Hindlimb muscle (tissue), 1 donor: ENCODE results near the gene RHEX. TPM values are rescaled to one million over a fixed set of nuclear protein-coding genes. Genes with fewer than 3 reads are reported as not detected.
A peak's percentile ranks its signal among the peaks of the same experiment; 100 is the strongest.
"Not testable (repeated sequence)": the region's sequence is repeated elsewhere in the genome, so short reads cannot be mapped to it uniquely, and the experiment has no call there.

Experiments
- DNase-seq: peaks from one replicate; pipeline ENCODE4 v3.0.0-alpha.2; 2013
- polyA plus RNA-seq: library from polyadenylated mRNA; unstranded; fragments of 120-200 nt; gene quantifications from one replicate; pipeline ENCODE4 v1.2.1, GENCODE V29; 2013; ENCODE audit not compliant: insufficient read length

RHEX gene
- polyA plus RNA-seq, 1 donor: 0.28 TPM

DNA sequence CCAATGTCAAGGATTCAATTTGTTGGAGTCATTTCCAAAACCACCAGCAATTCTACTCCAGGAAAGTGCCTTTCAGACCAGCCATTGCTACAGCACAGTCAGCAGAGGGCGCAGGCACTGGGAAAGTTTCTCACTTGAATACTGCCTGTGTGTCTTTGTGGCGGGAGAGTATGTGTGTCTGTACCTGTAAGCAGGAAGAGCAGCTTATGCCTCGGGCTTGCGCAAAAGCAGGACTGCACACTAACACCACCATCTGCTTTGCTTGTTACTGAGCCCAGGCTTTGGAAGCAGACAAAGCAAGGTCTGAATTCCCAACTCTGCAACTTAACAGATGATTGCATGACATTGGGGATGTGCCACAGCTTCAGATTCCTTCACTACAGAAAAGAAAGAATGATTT lies 22.3 kb upstream of the RHEX start:
- DNase-seq: peak; percentile 73

DNA sequence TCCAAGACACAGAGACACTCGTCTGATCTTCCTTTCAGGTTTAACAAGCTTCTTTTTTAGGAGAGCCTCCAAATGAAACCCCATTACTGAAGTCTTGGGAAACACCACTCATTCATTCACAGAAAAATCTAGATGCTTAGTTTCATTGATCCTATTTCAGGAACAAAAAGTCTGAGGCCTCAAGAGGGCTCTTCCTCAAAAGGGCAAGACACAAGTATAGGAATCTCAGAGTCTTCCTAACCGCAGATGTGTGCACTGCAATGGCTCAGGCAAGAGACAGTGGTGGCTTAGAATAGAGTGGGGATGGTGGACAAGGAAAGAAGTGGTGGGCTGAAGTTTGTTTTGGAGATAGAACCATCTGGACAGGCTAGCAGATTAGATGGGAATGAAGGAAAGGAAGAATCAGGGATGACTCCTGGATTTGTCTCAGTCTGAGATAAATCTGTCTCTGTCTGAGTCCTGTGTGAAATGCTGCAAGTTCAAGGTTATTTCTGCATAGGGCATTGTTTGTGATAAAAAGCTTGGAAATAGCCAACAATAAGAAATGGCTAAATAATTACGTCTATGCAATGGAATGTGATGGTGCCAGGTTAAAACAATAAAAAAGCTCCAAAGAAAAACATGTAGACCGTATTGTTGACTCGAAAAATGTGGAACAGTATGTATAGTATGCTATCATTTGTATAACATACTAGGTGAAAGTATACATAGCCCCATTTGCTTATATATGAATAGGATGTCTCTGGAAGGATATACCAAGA lies 20.4 kb upstream of the RHEX start:
- no peak for DNase-seq

DNA sequence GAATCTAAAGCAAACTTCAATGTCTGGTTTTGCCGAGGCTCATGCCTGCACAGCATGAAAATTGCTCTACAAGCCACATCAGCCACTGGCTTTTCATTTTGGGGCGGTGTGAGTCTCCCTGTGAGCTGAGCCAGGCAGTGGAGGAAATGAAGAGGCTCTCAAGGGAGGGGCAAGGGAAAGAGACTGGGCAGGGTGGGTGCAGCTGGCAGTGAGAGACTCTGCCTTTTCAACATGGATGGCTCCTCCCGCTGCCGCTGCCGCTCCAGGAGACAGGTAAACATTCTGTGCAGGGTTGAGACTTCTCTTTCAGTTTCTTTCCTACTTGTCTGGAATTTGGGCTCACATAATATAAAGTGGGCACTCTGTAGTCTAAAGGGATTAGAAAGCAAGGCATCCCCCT lies 17.9 kb upstream of the RHEX start:
- DNase-seq: no peak

DNA sequence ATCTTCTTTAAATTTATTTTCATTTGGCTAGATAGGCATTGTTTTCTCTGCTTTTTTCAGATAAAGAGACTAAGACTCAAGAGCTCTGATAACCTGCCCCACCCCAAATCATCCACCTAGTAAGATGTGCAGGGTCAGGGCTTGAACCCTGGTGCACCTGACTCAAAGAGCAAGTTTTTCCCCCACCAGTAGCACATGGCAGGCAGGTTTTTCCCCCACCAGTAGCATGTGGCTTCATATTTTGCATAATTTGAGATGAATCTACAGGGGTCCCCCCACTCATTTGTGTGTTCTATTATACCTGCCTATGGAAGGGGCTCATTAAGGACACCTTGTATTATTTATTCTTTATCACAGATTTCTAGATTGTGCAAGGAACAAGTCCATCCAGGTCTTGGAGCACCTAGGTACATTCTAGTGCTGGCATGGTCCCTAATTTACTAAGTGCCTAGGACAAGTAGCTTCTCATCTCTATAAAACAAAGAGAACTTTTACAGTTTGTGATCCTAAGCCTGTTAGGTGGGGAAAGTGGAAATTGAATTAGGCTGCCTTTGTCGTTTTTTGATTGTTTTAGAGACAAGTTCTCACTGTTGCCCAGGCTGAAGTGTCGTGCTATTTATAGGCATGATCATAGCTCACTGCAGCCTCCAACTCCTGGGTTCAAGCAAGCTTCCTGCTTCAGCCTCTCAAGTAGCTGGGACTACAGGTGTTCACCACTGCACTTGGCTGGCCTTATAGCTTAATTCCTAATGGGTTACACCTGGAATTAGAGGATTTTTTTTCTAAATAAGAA lies 16.1 kb upstream of the RHEX start:
- DNase-seq: no peak

DNA sequence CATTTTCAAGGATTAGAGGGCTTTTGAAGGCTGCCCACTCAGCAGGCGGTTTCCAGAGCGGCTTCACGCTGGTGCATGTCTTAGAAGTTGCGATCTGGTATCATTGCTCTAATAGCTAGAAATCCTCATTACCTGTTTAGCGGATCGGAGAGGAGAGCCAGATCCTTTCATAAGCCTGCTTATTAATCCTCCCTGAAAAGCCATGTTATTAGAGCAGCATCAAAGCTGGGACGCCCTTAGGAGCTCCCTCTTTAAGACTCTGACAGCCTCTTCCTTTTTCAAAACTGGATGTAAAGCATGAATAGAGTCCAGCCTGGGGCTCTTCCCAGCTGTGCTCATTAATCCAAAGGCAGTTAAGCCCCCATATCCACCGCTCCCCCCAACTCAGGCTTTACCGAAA lies 15.4 kb upstream of the RHEX start:
- no peak for DNase-seq

DNA sequence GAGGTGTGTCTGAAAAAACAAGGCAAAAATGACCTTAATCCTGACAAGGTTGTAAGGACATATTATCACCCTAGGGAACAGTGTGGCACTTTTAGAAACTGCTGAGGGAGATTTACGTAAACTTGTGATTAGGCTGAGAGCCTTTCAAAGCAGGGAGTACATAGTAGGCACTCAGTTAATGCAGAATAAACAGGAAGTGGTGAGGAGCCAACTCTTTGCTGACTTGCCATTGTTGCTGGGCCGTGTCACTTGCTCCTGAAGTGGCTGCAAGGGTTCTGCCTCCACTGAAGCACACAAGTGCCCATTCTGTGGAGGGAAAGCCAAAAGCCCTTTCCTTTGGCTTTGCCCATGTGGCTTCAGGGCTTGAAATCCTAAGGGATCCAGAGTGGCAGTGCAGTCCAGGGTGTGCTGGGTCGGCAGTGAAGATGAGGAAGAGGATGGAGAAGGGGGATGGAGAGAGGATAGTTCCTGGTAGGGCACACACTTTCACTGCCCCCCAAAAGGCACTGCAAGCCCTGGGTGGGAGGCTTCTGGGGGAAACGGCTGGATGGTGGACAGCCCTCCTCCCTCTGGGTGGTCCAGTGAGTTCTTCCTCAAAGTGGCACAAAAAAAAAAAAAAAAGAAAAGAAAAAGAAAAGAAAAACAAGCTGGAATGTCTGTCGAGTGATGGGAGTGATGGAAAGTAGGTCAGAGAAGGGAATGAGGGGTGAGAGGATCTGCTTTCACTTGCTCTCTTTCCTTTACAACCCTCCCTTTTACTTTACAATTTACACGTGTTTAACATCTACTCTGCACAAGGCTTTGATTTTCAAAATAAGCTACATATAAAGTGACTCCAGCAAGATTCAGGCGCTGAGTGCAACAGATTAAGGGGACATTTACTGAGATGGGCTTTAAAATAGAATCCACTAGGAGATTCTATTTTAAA lies 13.7 kb upstream of the RHEX start:
- DNase-seq: no peak

DNA sequence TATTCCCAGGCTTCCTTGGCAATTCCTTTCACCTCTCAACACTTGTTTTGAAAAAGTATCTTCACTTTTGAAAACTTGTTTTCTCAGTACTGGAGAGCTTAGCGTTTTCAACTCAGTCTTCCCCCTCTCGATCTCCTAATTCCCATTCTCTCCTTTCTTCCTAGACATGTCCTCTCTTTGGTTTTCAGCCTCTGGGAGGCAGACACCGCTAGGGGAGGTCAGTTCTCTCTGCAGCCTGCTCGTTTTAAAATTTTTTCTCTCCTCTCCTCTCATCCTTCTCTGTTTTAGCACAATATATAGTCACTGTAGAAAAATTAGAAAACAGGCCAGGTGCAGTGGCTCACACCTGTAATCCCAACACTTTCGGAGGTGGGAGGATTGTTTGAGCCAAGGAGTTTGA lies 12.6 kb upstream of the RHEX start:
- no peak for DNase-seq

DNA sequence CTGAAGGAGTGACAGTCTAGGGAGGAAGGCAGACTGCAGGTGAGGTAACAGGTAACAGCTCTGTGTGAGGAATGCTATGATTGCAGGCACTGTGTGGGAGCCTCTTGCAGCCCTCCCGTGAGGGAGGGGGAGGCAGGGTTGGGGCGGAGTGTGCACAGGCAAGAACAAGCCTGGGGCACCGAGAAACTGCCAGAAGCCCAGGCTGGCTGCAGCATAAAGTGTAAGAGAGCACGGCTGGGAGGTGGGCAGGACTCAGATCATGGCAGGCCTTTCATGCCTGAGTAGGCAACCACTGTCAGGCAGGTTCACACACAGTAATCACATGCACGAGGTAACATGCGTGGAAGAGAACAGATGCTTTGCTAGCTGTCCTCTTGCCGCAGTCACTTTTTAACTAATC lies 11.3 kb upstream of the RHEX start:
- no peak for DNase-seq

DNA sequence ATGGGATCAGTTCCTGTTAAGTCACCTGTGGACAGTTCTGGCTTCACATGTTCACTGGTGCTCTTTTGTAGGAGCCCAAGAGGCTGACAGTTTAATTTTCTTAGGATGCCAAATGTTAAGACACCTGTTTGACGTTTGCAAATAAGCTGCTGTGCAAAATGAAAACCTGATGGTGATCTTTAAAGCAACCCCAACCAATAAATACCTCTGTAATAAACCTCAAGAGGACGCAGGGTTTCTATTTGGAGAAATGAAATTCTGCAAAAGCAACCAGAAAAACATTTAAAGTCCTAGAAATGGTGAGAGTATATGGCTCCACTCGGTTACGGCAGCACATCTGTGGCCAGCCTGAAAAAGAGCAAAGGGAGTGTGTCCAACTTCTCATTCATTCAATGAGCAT lies 5.7 kb upstream of the RHEX start:
- DNase-seq: no peak

DNA sequence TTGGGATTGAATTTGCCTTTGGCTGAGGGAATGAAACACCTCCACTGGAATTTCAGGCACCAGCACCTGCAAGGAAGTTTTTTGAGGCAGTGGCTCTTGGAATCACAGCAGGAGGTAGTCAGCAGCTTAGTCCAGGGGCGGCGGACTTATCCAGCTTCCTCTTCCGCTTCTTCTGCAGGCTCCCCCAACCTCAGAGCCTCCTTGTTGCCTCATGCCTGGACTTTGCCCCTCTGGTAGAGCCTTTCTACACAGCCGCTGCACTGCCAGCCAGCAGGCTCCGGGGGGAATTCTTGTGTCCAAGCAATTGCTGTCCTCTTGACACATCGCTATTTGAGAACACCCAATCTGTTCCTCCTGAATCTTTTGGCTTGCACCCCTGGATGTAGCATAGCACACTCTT lies 4.4 kb upstream of the RHEX start:
- no peak for DNase-seq

DNA sequence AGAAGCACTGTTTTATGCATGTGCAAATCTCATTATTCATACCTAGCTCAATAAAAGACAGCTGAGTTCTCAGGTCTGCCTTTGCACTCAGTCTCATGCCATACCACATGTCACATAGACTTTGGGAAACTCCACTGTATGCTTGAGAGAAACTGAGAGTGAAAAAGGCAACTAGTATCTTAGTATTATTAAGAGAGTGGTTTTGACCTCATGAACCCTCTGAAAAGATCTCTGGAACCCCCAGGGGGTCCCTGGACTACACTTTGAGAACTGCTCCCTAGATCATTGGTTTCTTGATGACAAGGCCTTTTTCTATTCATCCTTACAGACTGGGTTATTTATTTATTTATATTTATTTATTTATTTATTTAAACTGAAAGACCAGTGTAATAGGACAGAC lies 3.7 kb upstream of the RHEX start:
- DNase-seq: no peak

DNA sequence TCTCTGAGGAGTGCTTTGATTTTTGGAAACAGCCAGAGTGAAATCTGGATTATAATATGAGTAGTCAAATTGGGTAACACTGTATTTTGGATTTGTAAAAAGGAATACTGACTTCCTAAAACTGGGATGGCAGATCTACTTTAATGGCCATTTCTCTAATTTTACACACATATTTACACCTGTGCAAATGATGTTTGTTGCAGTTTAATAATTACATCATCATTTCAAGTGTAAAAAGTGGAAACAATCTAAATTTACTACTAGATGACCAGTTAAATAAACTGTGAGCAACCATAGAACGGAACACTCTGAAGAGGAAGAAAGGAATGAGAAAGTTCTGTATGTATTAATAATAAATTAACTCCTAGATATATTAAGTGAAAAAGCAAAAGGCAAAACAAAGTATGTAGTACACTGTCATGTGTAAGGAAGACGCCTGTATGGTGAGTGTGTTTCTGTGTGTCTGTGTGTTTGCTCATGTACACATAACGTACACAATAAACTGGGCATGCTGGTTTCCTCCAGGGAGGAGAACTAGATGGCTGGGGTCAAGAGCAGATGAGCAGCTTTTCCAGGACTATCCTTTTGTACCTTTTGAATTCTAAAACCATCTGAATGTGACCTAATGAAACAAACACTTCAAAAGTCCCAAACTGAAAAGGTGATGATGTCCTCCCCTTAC lies 2.9 kb upstream of the RHEX start:
- no peak for DNase-seq

DNA sequence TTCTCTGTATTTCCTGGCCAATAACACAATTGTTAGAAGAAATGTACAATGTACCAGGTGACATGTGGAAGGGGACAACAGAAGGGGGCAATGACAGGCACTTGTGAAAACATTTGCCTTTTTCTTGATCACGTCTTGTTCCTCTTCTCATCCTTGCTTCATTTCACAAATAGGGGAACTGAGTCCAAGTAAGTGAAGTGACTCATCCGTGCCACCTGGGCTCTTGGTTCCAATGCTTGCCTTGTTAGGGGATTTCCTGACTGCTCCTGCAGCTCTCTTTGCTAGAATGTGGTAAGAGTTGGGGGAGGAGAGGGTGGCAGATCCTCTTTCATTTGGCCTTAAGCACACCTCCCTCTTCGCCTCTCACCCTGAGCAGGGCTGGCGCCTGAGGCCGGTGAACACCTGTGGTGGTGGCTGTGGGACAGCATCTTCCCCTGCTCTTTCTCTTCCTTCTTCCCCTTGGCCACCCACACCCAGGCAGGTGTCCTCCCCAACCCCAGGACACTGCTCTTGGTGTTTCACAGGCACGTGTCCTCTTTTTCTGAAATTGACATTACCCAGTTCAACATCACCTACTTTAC lies 2.2 kb upstream of the RHEX start:
- no peak for DNase-seq

DNA sequence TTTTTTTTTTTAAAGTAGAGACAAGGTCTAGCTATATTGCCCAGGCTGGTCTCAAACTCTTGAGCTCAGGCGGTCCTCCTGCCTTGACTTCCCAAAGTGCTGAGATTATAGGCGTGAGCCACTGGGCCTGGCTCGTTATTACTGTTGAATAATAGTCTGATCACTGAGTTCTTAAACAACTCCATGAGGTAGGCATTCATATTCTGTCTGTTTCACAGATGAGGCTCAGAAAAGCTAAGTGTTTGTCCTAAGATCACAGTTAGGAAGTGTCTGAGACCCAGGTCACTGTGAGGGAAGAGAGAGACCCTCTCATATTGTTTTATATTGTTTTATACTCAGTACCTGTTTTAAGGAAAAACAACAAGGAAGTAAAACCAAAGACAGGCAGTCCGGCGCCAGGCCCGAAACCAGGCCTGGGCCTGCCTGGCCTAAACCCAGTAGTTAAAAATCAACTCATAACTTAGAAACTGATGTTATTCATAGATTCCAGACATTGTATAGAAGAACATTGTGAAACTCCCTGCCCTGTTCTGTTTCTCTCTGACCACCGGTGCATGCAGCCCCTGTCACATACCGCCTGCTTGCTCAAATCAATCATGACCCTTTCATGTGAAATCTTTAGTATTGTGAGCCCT lies 625 bp upstream of the RHEX start:
- DNase-seq: not testable (repeated sequence)

DNA sequence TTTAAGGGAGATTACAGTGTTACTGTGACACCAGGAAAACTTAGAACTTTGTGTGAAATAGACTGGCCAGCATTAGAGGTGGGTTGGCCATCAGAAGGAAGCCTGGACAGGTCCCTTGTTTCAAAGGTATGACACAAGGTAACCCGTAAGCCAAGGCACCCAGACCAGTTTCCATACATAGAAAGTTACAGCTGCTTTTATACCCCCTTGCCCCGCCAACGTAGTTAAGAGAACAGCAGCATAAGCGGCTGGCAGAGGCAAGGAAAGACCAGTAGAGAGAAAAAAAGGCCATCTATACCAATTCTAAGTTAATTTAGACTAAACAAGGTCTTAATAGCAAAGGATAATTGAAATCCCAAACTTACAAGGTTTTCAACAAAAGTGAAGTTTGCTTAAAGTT lies 643 bp downstream of the RHEX start:
- not testable (repeated sequence) for DNase-seq

DNA sequence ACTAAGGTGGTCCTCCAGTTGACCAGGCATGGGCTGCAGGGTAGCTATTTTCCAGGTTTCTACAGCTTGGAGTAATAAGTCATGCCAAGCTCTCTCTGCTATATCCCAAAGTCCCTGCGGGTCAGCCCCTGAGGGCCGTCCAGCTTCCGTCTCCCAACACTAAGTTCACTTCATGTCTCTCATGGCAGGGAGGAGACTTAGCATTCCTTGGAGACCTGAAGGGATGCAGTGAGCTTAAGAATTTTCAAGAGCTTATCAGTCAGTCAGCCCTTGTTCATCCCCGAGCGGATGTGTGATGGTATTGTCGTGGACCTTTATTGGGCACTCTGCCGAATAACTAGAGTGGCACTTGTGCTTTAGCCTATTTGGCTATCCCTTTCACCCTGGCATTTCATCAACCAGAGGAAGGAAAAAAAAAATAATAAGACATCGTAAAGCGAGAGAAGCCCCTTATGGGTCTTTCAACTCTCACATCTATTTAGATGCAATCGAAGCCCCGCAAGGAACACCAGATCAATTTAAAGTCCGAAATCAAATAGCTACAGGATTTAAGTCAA lies 2.2 kb downstream of the RHEX start:
- DNase-seq: not testable (repeated sequence)

DNA sequence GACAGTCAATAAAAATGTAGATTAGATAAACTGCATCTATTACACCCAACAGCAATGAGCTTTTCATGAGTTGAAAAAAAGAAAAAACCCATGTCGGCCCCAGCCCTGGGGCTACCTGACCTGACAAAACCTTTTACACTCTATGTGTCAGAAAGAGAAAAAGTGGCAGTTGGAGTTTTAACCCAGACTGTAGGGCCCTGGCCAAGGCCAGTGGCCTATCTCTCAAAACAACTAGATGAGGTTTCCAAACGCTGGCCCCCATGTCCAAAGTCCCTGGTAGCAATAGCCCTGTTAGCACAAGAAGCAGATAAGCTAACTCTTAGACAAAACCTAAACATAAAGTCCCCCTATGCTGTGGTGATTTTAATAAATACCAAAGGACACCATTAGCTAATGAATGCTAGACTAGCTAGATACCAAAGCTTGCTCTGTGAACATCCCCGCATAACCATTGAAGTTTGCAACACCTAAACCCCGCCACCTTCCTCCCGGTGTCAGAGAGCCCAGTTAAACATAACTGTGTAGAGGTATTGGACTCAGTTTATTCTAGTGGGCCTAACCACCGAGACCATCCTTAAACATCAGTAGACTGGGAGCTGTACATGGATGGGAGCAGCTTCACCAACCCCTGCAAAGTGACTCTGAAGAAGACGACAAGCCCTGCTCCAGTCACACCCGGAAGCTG lies 2.8 kb downstream of the RHEX start:
- not testable (repeated sequence) for DNase-seq

DNA sequence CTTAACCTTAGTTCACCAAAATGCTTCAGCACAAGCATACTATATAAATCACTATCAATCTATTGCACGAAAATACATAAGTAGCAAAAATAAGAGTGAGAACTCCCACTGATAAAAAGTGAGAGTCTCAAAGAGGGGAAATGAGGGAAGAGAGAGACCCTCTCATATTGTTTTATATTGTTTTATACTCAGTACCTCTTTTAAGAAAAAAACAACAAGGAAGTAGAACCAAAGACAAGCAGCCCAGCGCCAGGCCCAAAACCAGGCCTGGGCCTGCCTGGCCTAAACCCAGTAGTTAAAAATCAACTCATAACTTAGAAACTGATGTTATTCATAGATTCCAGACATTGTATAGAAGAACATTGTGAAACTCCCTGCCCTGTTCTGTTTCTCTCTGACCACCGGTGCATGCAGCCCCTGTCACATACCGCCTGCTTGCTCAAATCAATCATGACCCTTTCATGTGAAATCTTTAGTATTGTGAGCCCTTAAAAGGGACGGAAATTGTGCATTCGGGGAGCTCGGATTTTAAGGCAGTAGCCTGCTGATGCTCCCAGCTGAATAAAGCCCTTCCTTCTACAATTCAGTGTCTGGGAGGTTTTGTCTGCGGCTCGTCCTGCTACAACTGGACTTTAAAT lies 5.4 kb downstream of the RHEX start:
- DNase-seq: not testable (repeated sequence)

DNA sequence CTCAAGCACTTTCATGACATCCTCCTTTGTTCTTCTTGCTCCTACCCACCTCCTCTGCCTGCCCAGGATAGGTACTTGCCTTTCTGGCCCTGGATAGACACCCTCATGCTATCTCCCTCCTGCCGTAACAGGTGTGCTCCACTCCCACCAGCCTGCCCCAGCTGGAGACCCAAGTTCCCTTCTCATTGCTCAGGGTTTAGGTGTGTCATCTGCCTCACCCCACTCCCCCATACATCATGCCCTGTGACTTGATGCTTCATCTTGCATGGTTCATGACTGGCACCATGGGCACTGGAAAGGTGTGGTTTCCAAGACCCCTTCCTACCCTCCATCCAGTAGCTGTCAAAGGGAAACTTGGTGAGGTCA lies 5.9 kb downstream of the RHEX start:
- DNase-seq: no peak

DNA sequence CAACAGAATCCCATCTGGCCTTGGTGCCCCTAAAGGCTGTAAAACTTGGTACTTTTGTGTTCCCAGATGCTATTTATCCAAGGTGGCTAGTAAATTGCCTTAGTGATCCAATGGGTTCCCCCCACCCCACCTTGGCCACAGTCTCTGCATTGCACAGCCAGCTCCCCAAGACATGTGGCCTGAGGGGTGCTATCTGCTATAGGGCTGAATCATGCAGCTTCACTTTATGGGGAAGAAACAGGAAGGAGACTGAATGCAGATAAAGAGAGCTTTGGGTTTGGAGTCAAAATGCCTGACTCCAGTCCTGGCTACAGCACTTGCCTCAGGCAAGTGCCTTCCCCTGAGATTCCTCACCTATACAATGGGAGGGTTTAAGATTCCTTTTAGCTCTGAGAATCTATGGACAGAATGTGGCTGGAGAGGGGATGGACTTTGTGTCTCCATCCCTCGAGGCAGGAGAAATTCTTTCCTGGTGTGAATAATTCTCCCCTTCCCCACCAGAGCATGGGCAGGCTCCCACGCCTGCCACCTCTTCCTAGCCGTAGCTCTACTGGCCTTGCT lies 6.5 kb downstream of the RHEX start:
- DNase-seq: no peak
